ENCODE data around the gene FAM174C. TPM values are rescaled to one million over a fixed set of nuclear protein-coding genes. Genes with fewer than 3 reads are reported as not detected.

Gene FAM174C
- polyA plus RNA-seq, 1 donor (not counting 4 experiments of a cell fraction or from before 2014, with no cell fraction given) = 18.5 TPM

DNA sequence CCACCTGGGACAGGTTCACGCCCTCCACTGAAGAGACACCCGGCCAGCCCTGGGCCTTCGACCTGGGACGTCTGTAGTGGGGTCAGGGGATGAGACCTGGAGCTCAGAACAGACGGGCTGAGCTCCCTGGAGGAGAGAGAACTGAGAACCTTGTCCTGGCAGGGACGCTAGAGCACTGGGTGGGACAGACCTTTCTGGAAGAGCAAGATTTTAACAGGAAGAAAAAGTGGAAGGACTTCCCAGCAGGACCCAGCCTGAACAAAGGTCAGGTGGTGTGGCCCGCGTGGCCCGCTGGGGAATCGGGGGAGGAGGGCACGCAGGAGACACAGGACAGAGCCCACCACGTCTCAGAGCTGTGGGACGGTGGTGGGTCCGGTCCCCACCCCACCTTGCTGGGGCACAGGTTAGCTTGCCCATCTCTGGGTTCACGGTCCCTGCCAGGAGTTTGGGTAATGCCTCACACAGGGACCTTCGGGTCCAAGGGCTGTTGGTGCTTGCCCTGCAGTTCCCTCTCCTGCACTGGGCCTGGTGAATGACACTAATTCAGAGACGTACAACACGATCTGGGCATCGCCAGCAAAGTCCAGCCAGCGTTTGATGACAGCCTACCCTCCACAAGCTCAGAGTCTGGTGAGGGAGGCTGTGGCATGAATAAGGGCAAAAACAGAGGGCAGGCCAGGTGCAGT, 9.1 kb downstream of the FAM174C start:
- no peaks in the 10 kb centered on the region for H3K9me1 ChIP-seq (ENCODE audit: control insufficient read depth, extremely low read depth, insufficient read depth, low read length)
- no peak overlapping the region for H3K9ac ChIP-seq (ENCODE audit: control insufficient read depth, extremely low read depth, insufficient read depth, low read length)
- no peaks in the 10 kb centered on the region for H3K79me2 ChIP-seq (ENCODE audit: control insufficient read depth, insufficient read depth, low read length)
- peaks cover 61% of the 10 kb centered on the region for H3K27me3 ChIP-seq (ENCODE audit: control insufficient read depth, extremely low read depth, insufficient read depth, low read length)
- dilution Hi-C loops (cut with MboI; ENCODE audit: extremely low pct_ligation_motif_present, low sequenced_read_pairs) = no loop called here
- H4K20me1 ChIP-seq (ENCODE audit: control insufficient read depth, extremely low read depth, insufficient read depth, low read length) = peaks cover 12% of the 10 kb centered on the region
- no peaks in the 10 kb centered on the region for H3K9me3 ChIP-seq (ENCODE audit: control insufficient read depth, low read depth, low read length)
- TF ChIP-seq, protein P1, sequence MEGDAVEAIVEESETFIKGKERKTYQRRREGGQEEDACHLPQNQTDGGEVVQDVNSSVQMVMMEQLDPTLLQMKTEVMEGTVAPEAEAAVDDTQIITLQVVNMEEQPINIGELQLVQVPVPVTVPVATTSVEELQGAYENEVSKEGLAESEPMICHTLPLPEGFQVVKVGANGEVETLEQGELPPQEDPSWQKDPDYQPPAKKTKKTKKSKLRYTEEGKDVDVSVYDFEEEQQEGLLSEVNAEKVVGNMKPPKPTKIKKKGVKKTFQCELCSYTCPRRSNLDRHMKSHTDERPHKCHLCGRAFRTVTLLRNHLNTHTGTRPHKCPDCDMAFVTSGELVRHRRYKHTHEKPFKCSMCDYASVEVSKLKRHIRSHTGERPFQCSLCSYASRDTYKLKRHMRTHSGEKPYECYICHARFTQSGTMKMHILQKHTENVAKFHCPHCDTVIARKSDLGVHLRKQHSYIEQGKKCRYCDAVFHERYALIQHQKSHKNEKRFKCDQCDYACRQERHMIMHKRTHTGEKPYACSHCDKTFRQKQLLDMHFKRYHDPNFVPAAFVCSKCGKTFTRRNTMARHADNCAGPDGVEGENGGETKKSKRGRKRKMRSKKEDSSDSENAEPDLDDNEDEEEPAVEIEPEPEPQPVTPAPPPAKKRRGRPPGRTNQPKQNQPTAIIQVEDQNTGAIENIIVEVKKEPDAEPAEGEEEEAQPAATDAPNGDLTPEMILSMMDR (optimal IDR thresholded peaks at IDR 0.05 in 1 of 3, IDR thresholded peaks at IDR 0.05 in 1 of 3, conservative IDR thresholded peaks at IDR 0.05 in 1 of 3; ENCODE audit: extremely low read depth in 1 of 3, insufficient read depth in 2 of 3, low read length in 3 of 3) = no peak
- TF ChIP-seq EZH2 (IDR thresholded peaks at IDR 0.05; ENCODE audit: low read length) = no peak
- H2AFZ ChIP-seq (ENCODE audit: control insufficient read depth, low read length) = no peak overlapping the region
- no peak overlapping the region for H3K4me2 ChIP-seq (ENCODE audit: control insufficient read depth, extremely low read depth, insufficient read depth, low read depth, low read length)
- FAIRE-seq (no peak), DNase-seq (ENCODE audit: low read depth, low spot score) (no peak)
- no peak overlapping the region for H3K27ac ChIP-seq (ENCODE audit: control insufficient read depth, insufficient read depth, low read length)
- H3K4me3 ChIP-seq (ENCODE audit: control insufficient read depth in 2 of 3, extremely low read depth in 1 of 3, insufficient read depth in 2 of 3, low read depth in 1 of 3, low read length in 3 of 3) = no peak overlapping the region
- H3K36me3 ChIP-seq (ENCODE audit: control insufficient read depth in 2 of 2, extremely low read depth in 1 of 2, insufficient read depth in 2 of 2, low read length in 2 of 2) = peaks cover 4 to 7% of the 10 kb centered on the region in 2 experiments
- H3K4me1 ChIP-seq (ENCODE audit: control insufficient read depth, extremely low read depth, insufficient read depth, low read length) = no peaks in the 10 kb centered on the region

DNA sequence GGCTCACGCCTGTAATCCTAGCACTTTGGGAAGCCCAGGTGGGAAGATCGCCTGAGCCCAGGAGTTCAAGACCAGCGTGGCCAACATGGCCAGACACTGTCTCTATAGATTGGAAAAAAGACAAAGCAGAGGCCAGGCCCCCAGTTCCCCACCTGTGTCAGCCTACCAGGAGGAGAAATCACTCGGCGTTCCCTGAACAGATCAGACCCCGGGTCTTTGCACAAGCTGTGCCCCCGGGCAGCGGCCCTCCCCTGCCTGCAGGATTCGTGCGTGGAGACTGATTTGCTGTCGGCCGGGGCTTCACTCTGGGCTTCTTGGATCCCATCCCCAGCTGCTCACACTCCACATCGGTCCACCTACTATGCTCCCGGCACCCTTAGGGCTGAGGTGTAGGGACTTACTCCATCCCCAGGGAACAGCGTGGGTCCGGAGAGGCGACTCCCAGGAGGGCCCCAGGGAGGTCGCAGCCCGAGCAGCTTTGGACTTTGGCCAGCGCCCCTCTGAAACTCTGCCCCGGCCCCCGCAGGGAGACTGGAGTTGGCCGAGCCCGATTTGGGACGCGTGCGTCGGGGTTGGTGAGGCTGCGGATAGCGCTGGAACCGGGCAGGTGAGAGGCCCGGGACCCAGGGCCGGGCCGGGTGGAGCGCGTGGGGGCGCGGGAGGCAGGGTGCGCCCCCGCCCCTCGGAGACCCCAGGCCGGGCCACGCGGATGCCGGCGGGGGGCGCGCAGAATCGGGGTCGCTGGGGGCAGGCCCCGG, 9.8 kb downstream of the FAM174C start:
- TF ChIP-seq EZH2 (IDR thresholded peaks at IDR 0.05; ENCODE audit: low read length) = peak; percentile 83
- TF ChIP-seq, protein P1 (optimal IDR thresholded peaks at IDR 0.05 in 1 of 3, IDR thresholded peaks at IDR 0.05 in 1 of 3, conservative IDR thresholded peaks at IDR 0.05 in 1 of 3; ENCODE audit: extremely low read depth in 1 of 3, insufficient read depth in 2 of 3, low read length in 3 of 3) = no peak
- Histone ChIP-seq H4K20me1 (ENCODE audit: control insufficient read depth, extremely low read depth, insufficient read depth, low read length) (peaks cover 5% of the 10 kb centered on the region), H3K9me1 (ENCODE audit: control insufficient read depth, extremely low read depth, insufficient read depth, low read length) (no peaks in the 10 kb centered on the region), H3K9me3 (ENCODE audit: control insufficient read depth, low read depth, low read length) (no peaks in the 10 kb centered on the region), H3K27ac (ENCODE audit: control insufficient read depth, insufficient read depth, low read length) (no peak overlapping the region), H3K4me2 (ENCODE audit: control insufficient read depth, extremely low read depth, insufficient read depth, low read depth, low read length) (no peak overlapping the region), H3K79me2 (ENCODE audit: control insufficient read depth, insufficient read depth, low read length) (no peaks in the 10 kb centered on the region), H3K9ac (ENCODE audit: control insufficient read depth, extremely low read depth, insufficient read depth, low read length) (no peak overlapping the region), H3K4me1 (ENCODE audit: control insufficient read depth, extremely low read depth, insufficient read depth, low read length) (no peaks in the 10 kb centered on the region), H2AFZ (ENCODE audit: control insufficient read depth, low read length) (no peak overlapping the region), H3K27me3 (ENCODE audit: control insufficient read depth, extremely low read depth, insufficient read depth, low read length) (peaks cover 68% of the 10 kb centered on the region), H3K36me3 (ENCODE audit: control insufficient read depth in 2 of 2, extremely low read depth in 1 of 2, insufficient read depth in 2 of 2, low read length in 2 of 2) (peaks cover 1 to 2% of the 10 kb centered on the region in 2 experiments), H3K4me3 (ENCODE audit: control insufficient read depth in 2 of 3, extremely low read depth in 1 of 3, insufficient read depth in 2 of 3, low read depth in 1 of 3, low read length in 3 of 3) (no peak overlapping the region)
- dilution Hi-C loops (cut with MboI; ENCODE audit: extremely low pct_ligation_motif_present, low sequenced_read_pairs) = no loop called here
- DNase-seq (ENCODE audit: low read depth, low spot score) = no peak
- no peak for FAIRE-seq

All from keratinocyte (primary cell).